Right hindlimb (tissue), 1 donor: Measurements from ENCODE around the gene MAP3K1.
A peak's percentile ranks its signal among the peaks of the same experiment; 100 is the strongest.
"Not testable (repeated sequence)": the region's sequence is repeated elsewhere in the genome, so short reads cannot be mapped to it uniquely, and the experiment has no call there.

Source experiments
- DNase-seq: peaks from one replicate; pipeline ENCODE4 v3.0.0-alpha.2; 2018

MAP3K1 gene

GRCh38 chr5:56814963-56815657, at the start of gene MAP3K1:
TSS of gene MAP3K1 (plus strand) at chr5:56815549. CDS start at chr5:56815574, 25 bp downstream.
- peak; percentile 88 for DNase-seq

- no peak for DNase-seq
These were observed 48.4 kb upstream of the MAP3K1 start for GRCh38 chr5:56766926-56767325.

- DNase-seq: no peak
These were observed 45.3 kb upstream of the MAP3K1 start for GRCh38 chr5:56769875-56770604.

- DNase-seq: no peak
These were observed 42.6 kb upstream of the MAP3K1 start for GRCh38 chr5:56772767-56773166.

GRCh38 chr5:56774957-56775356, 40.4 kb upstream of the MAP3K1 start:
- DNase-seq: no peak

GRCh38 chr5:56776212-56776846, 39.0 kb upstream of the MAP3K1 start:
- not testable (repeated sequence) for DNase-seq

GRCh38 chr5:56783261-56783660, 32.1 kb upstream of the MAP3K1 start:
- DNase-seq: no peak

- no peak for DNase-seq
These were observed 29.0 kb upstream of the MAP3K1 start for GRCh38 chr5:56786346-56786745.

- no peak for DNase-seq
These were observed 24.0 kb upstream of the MAP3K1 start for GRCh38 chr5:56791396-56791795.

- no peak for DNase-seq
These were observed 16.8 kb upstream of the MAP3K1 start for GRCh38 chr5:56798521-56798920.

- no peak for DNase-seq
These were observed 15.2 kb upstream of the MAP3K1 start for GRCh38 chr5:56800186-56800585.

GRCh38 chr5:56801256-56801655, 14.1 kb upstream of the MAP3K1 start:
- no peak for DNase-seq

- peak; percentile 38 for DNase-seq
These were observed 13.1 kb upstream of the MAP3K1 start for GRCh38 chr5:56802205-56802604.

- DNase-seq: no peak
These were observed 12.3 kb upstream of the MAP3K1 start for GRCh38 chr5:56803025-56803424.

- no peak for DNase-seq
These were observed 11.5 kb upstream of the MAP3K1 start for GRCh38 chr5:56803894-56804293.

- DNase-seq: no peak
These were observed 7.7 kb upstream of the MAP3K1 start for GRCh38 chr5:56807679-56808078.

GRCh38 chr5:56808211-56808610, 7.1 kb upstream of the MAP3K1 start:
- DNase-seq: no peak

GRCh38 chr5:56810826-56811225, 4.5 kb upstream of the MAP3K1 start:
- no peak for DNase-seq

- DNase-seq: no peak
These were observed 3.2 kb upstream of the MAP3K1 start for GRCh38 chr5:56812110-56812509.

- DNase-seq: no peak
These were observed 2.0 kb upstream of the MAP3K1 start for GRCh38 chr5:56813302-56813701.

- peak; percentile 59 for DNase-seq
These were observed 887 bp upstream of the MAP3K1 start for GRCh38 chr5:56814361-56814962.

- DNase-seq: peak; percentile 55
These were observed 553 bp downstream of the MAP3K1 start for GRCh38 chr5:56815658-56816545.
